Measurements from ENCODE around the gene KHDC4. TPM values are rescaled to one million over a fixed set of nuclear protein-coding genes. Genes with fewer than 3 reads are reported as not detected.

KHDC4 gene
- total RNA-seq, 2 experiments from 2014 or later, result 91.6 to 94.5 TPM

GRCh38 chr1:155946633-155947219 lies 12.5 kb upstream of the KHDC4 start:
- Mint-ChIP-seq H3K36me3 (peaks cover 30% of the 10 kb centered on the region), H3K4me3 (peak overlapping the region; percentile 71), H3K27ac (peak overlapping the region; percentile 91), H3K9me3 (no peaks in the 10 kb centered on the region), H3K4me1 (peaks cover 35% of the 10 kb centered on the region), H3K27me3 (no peaks in the 10 kb centered on the region)
- DNase-seq (no peak), ATAC-seq (ENCODE audit: low read depth) (no peak)
- POLR2A ChIA-PET, result interaction anchor here (1.0 to 7.5 kb wide), 8 partner anchors 9 to 103 kb away, joined by 3 to 105 read pairs (median 7); partner anchors contain the start of genes ARHGEF2 and KHDC4

DNA sequence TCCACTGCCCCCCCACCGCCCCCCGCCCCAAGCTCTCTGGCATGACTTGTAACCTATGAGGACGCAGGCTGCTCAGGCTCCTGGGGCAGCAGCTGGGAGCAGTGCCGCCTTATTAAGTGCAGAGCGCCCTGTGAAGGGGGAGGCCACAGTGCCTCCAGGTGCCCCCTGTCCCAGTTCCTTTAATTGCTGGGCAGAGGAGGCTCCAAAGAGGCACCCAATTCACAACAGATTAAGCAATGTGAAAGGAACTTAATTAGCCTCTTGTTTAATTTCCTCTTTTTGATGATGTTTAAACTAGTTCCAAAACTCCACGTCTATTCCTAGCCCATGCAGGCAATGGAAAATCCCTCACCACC lies 10.2 kb upstream of the KHDC4 start:
- Mint-ChIP-seq H3K4me1 (peaks cover 50% of the 10 kb centered on the region), H3K27me3 (no peaks in the 10 kb centered on the region), H3K9me3 (no peaks in the 10 kb centered on the region), H3K36me3 (peaks cover 17% of the 10 kb centered on the region), H3K27ac (peak overlapping the region; percentile 91), H3K4me3 (no peak overlapping the region)
- ATAC-seq (ENCODE audit: low read depth) (no peak), DNase-seq (no peak)
- POLR2A ChIA-PET, result interaction anchor here (0.8 to 7.5 kb wide), 6 partner anchors 10 to 50 kb away, joined by 4 to 105 read pairs (median 8); partner anchors contain the start of genes ARHGEF2 and KHDC4

DNA sequence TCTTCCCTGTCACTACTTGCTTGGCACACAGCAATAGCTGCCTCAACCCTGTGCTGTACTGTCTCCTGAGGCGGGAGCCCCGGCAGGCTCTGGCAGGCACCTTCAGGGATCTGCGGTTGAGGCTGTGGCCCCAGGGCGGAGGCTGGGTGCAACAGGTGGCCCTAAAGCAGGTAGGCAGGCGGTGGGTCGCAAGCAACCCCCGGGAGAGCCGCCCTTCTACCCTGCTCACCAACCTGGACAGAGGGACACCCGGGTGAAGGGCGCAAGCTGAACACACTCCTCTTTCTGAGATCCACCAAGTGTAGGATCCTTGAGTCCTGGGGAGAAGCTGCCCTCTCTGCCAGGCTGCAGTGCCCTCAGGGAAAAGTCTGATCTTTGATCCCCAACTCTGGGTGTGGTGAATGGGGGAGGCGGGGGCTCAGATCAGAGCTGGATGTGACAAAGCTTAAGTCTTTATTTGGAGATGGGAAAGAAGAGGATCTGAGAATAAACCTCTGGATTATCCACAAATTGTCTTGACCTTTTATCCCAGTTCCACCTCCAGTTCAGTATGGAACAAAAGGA lies 8.4 kb upstream of the KHDC4 start:
- Mint-ChIP-seq H3K27ac (peak overlapping the region; percentile 89), H3K36me3 (peaks cover 14% of the 10 kb centered on the region)

GRCh38 chr1:155941845-155942531 lies 7.8 kb upstream of the KHDC4 start:
- Mint-ChIP-seq H3K9me3 (no peaks in the 10 kb centered on the region), H3K36me3 (peaks cover 12% of the 10 kb centered on the region), H3K27ac (peak overlapping the region; percentile 89), H3K4me3 (no peak overlapping the region), H3K4me1 (peaks cover 49% of the 10 kb centered on the region), H3K27me3 (no peaks in the 10 kb centered on the region)
- no peak for ATAC-seq (ENCODE audit: low read depth)
- DNase-seq, result no peak
- POLR2A ChIA-PET, result interaction anchor here (0.8 to 7.5 kb wide), 4 partner anchors 8 to 47 kb away, joined by 3 to 105 read pairs (median 7); partner anchors contain the start of genes ARHGEF2 and KHDC4

More for the DNA sequence above, 8.4 kb upstream of the KHDC4 start:
- Mint-ChIP-seq H3K4me1 (peaks cover 53% of the 10 kb centered on the region), H3K4me3 (no peak overlapping the region), H3K9me3 (no peaks in the 10 kb centered on the region), H3K27me3 (no peaks in the 10 kb centered on the region)
- POLR2A ChIA-PET, result interaction anchor here (0.8 to 7.5 kb wide), 4 partner anchors 9 to 47 kb away, joined by 3 to 105 read pairs (median 7); partner anchors contain the start of genes ARHGEF2 and KHDC4
- DNase-seq (no peak), ATAC-seq (ENCODE audit: low read depth) (no peak)

- POLR2A ChIA-PET, result interaction anchor here (7.5 kb wide), 1 partner anchor 37 kb away, joined by 105 read pairs; the partner anchor contains the start of gene ARHGEF2
- peaks cover 6% of the 10 kb centered on the region for H3K36me3 Mint-ChIP-seq
- peak; percentile 6 for ATAC-seq (ENCODE audit: low read depth)
- peak within 1 kb of the TSS; percentile 45 for H3K4me3 Mint-ChIP-seq
- DNase-seq, result no peak
- peaks cover 42% of the 10 kb centered on the region for H3K4me1 Mint-ChIP-seq
- H3K9me3 Mint-ChIP-seq, result no peaks in the 10 kb centered on the region
- H3K27ac Mint-ChIP-seq, result peak within 1 kb of the TSS; percentile 89
- no peaks in the 10 kb centered on the region for H3K27me3 Mint-ChIP-seq
Measured at GRCh38 chr1:155940993-155941844, 7.0 kb upstream of the KHDC4 start, which contains the start of gene RXFP4. Gene RXFP4 (plus strand): TSS chr1:155941638. CDS start chr1:155941710, 72 bp downstream.

- H3K9me3 Mint-ChIP-seq, result no peaks in the 10 kb centered on the region
- H3K27ac Mint-ChIP-seq, result peak overlapping the region; percentile 89
- POLR2A ChIA-PET, result interaction anchor here (0.6 to 7.5 kb wide), 3 partner anchors 18 to 561 kb away, joined by 4 to 105 read pairs (median 5); partner anchors contain the start of gene ARHGEF2
- peaks cover 38% of the 10 kb centered on the region for H3K4me1 Mint-ChIP-seq
- H3K36me3 Mint-ChIP-seq, result peaks cover 4% of the 10 kb centered on the region
- H3K27me3 Mint-ChIP-seq, result no peaks in the 10 kb centered on the region
- peak; percentile 21 for ATAC-seq (ENCODE audit: low read depth)
- peak overlapping the region; percentile 45 for H3K4me3 Mint-ChIP-seq
- no peak for DNase-seq
Measured at GRCh38 chr1:155940482-155940992, 6.3 kb upstream of the KHDC4 start.

GRCh38 chr1:155938220-155938627 lies 4.0 kb upstream of the KHDC4 start:
- POLR2A ChIA-PET, result interaction anchor here (0.6 to 2.4 kb wide), 7 partner anchors 8 to 128 kb away, joined by 3 to 17 read pairs (median 4); partner anchors contain the start of gene ARHGEF2
- Mint-ChIP-seq H3K4me1 (peaks cover 29% of the 10 kb centered on the region), H3K9me3 (no peaks in the 10 kb centered on the region), H3K27ac (no peak overlapping the region), H3K27me3 (no peaks in the 10 kb centered on the region), H3K4me3 (no peak overlapping the region), H3K36me3 (no peaks in the 10 kb centered on the region)
- peak; percentile 11 for ATAC-seq (ENCODE audit: low read depth)
- no peak for DNase-seq

DNA sequence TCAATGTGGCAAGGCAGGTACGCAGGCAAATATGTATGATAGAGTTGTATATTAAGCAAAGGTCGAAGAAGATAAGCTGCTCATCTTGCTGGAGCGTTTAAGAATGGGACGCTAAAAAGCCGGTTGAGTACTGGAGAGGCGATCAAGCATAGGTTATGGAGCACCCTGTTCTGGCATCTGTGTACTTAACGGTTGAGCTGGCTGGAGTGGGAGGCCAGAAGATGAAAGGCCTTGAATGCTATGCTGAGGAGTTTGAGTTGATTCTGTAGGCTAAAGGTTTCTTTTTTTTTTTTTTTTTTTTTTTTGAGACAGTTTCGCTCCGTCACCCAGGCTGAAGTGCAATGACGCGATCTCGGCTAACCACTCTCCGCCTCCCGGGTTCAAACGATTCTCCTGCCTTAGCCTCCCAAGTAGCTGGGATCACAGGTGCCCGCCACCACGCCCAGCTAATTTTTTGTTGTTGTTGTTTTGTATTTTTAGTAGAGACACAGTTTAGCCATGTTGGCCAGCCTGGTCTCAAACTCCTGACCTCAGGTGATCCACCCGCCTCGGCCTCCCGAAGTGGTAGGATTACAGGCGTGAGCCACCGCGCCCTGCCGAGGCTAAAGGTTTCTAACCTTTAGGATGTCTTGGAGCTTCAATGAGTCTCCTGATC lies 850 bp upstream of the KHDC4 start:
- Mint-ChIP-seq H3K27ac (no peak overlapping the region), H3K4me3 (no peak overlapping the region)

GRCh38 chr1:155933591-155934096 lies 569 bp downstream of the KHDC4 start:
- ATAC-seq (ENCODE audit: low read depth) (no peak), DNase-seq (no peak)
- peaks cover 30% of the 10 kb centered on the region for H3K36me3 Mint-ChIP-seq
- POLR2A ChIA-PET, result interaction anchor here (0.6 to 3.2 kb wide), 25 partner anchors 9 to 348 kb away, joined by 3 to 58 read pairs (median 4); partner anchors contain the start of genes ARHGEF2, SMG5, SSR2 and SYT11
- H3K9me3 Mint-ChIP-seq, result no peaks in the 10 kb centered on the region
- peaks cover 28% of the 10 kb centered on the region for H3K4me1 Mint-ChIP-seq
- no peak overlapping the region for H3K4me3 Mint-ChIP-seq
- H3K27ac Mint-ChIP-seq, result no peak overlapping the region
- no peaks in the 10 kb centered on the region for H3K27me3 Mint-ChIP-seq

More for the DNA sequence above, 850 bp upstream of the KHDC4 start:
- POLR2A ChIA-PET, result interaction anchor here (0.5 to 3.2 kb wide), 26 partner anchors 10 to 1198 kb away, joined by 3 to 58 read pairs (median 4); partner anchors contain the start of genes ARHGEF2, MEF2D, SMG5 and SSR2
- DNase-seq, result no peak
- Mint-ChIP-seq H3K27me3 (no peaks in the 10 kb centered on the region), H3K4me1 (peaks cover 25% of the 10 kb centered on the region), H3K36me3 (peaks cover 22% of the 10 kb centered on the region), H3K9me3 (no peaks in the 10 kb centered on the region)
- ATAC-seq (ENCODE audit: low read depth), result no peak

DNA sequence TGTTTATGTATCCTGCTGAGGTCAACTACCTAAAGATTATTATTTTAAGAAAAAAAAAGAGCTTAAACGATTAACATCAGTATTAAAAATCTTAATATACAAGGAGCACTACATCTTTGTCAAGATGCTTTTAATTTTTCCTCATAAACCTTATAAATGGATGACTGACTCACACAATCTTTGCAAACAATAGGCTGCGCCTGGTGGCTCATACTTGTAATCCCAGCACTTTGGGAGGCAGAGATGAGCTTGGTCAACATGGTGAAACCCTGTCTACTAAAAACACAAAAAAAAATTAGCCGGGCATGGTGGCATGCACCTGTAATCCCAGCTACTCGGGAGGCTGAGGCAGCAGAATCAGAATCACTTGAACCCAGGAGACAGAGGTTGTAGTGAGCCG lies 1.7 kb downstream of the KHDC4 start:
- Mint-ChIP-seq H3K27me3 (no peaks in the 10 kb centered on the region), H3K9me3 (no peaks in the 10 kb centered on the region), H3K27ac (peak overlapping the region; percentile 51), H3K36me3 (peaks cover 36% of the 10 kb centered on the region), H3K4me3 (peak overlapping the region; percentile 77), H3K4me1 (peaks cover 24% of the 10 kb centered on the region)
- DNase-seq (no peak), ATAC-seq (ENCODE audit: low read depth) (no peak)
- POLR2A ChIA-PET, result interaction anchor here (0.5 to 1.7 kb wide), 6 partner anchors 9 to 355 kb away, joined by 3 to 4 read pairs (median 3); partner anchors contain the start of genes GON4L and RIT1

DNA sequence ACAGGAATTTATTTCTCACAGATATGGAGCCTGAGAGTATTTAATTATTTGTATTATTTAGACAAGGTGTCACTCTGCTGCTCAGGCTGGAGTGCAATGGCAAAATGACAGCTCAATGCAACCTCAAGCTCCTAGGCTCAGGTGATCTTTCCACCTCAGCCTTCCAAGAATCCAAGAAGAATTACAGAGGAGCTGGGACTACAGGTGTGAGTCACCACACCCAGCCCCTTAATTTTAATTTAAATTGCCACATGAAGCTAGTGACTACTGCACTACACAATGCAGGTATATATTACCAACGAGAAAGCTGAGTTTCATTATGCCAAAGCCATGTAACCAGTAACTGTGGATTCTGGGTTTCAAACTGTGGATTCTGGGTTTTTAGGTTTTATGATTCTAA lies 2.1 kb downstream of the KHDC4 start:
- ATAC-seq (ENCODE audit: low read depth), result no peak
- POLR2A ChIA-PET, result interaction anchor here (0.5 to 1.7 kb wide), 7 partner anchors 8 to 356 kb away, joined by 3 to 4 read pairs (median 3); partner anchors contain the start of genes GON4L and RIT1

More for the DNA sequence above, 2.1 kb downstream of the KHDC4 start:
- H3K4me1 Mint-ChIP-seq, result peaks cover 27% of the 10 kb centered on the region
- peak overlapping the region; percentile 77 for H3K4me3 Mint-ChIP-seq
- H3K27me3 Mint-ChIP-seq, result no peaks in the 10 kb centered on the region
- H3K9me3 Mint-ChIP-seq, result no peaks in the 10 kb centered on the region
- no peak for DNase-seq
- peak overlapping the region; percentile 51 for H3K27ac Mint-ChIP-seq
- peaks cover 39% of the 10 kb centered on the region for H3K36me3 Mint-ChIP-seq
